CD4-positive, CD25-positive, alpha-beta regulatory T cell (primary cell): ENCODE data around the gene ARMC5. TPM values are rescaled to one million over a fixed set of nuclear protein-coding genes. Genes with fewer than 3 reads are reported as not detected.
A peak's percentile ranks its signal among the peaks of the same experiment; 100 is the strongest.
"Not testable (repeated sequence)": the region's sequence is repeated elsewhere in the genome, so short reads cannot be mapped to it uniquely, and the experiment has no call there.

ENCODE experiments used
- ATAC-seq, 2 donors: fragments of 150-1000 bp; cut with Tn5 transposase; one replicate each; pipeline ENCODE4 v1.10.0; 2021; ENCODE audit warnings: low read depth in 2 of 2, moderate number of reproducible peaks in 2 of 2, moderate library complexity in 1 of 2
- DNase-seq, 3 donors: peaks; one replicate each; pipeline versions ENCODE4 v3.0.0 to v3.0.0-alpha.2; 2012 to 2022; ENCODE audit warnings: mixed read lengths in 1 of 3
- H3K27ac ChIP-seq: one replicate; pipeline ENCODE4 v1.7.0; 2013; ENCODE audit warnings: mild to moderate bottlenecking, low read length; ENCODE audit not compliant: insufficient read depth, poor library complexity, severe bottlenecking
- H3K27me3 ChIP-seq: one replicate; pipeline ENCODE4 v1.7.0; 2013; ENCODE audit warnings: low read length; ENCODE audit not compliant: control insufficient read depth, insufficient read depth
- H3K36me3 ChIP-seq: one replicate; pipeline ENCODE4 v1.7.0; 2013; ENCODE audit warnings: mild to moderate bottlenecking, low read length, moderate library complexity; ENCODE audit not compliant: control insufficient read depth, insufficient read depth
- H3K4me1 ChIP-seq: 2 replicates; pipeline ENCODE4 v1.7.0; 2013; ENCODE audit warnings: mild to moderate bottlenecking, low read length; ENCODE audit not compliant: insufficient read depth, control insufficient read depth, poor library complexity, severe bottlenecking
- H3K4me3 ChIP-seq: one replicate; pipeline ENCODE4 v1.7.0; 2013; ENCODE audit warnings: low read depth, mild to moderate bottlenecking, low read length, moderate library complexity
- H3K9me3 ChIP-seq, 2 experiments: 1 replicate in 1 of 2; 2 replicates in 1 of 2; pipeline ENCODE4 v1.7.0; 2013; ENCODE audit warnings: low read length in 2 of 2, mild to moderate bottlenecking in 1 of 2, moderate library complexity in 1 of 2; ENCODE audit not compliant: control insufficient read depth in 2 of 2
- H3K27ac Mint-ChIP-seq, 3 donors: one replicate each; pipeline ENCODE4 v1.8.0; 2020 to 2022; ENCODE audit warnings: mild to moderate bottlenecking in 3 of 3, mixed read lengths in 3 of 3, moderate library complexity in 2 of 3
- H3K27me3 Mint-ChIP-seq: one replicate; pipeline ENCODE4 v1.8.0; 2022; ENCODE audit warnings: mild to moderate bottlenecking, mixed read lengths
- H3K36me3 Mint-ChIP-seq: one replicate; pipeline ENCODE4 v1.8.0; 2020; ENCODE audit warnings: mixed read lengths
- H3K4me1 Mint-ChIP-seq, 4 donors: one replicate each; pipeline ENCODE4 v1.8.0; 2020 to 2022; ENCODE audit warnings: mixed read lengths in 4 of 4, mild to moderate bottlenecking in 1 of 4
- H3K4me3 Mint-ChIP-seq, 4 donors: one replicate each; pipeline ENCODE4 v1.8.0; 2020 to 2022; ENCODE audit warnings: mild to moderate bottlenecking in 4 of 4, mixed read lengths in 4 of 4, moderate library complexity in 3 of 4
- H3K9me3 Mint-ChIP-seq, 7 donors: one replicate each; pipeline ENCODE4 v1.8.0; 2020 to 2022; ENCODE audit warnings: mixed read lengths in 7 of 7, mild to moderate bottlenecking in 3 of 7, moderate library complexity in 2 of 7
- polyA plus RNA-seq, 4 donors: library from polyadenylated mRNA; unstranded; fragments of 300-500 nt; fragmentation: Illumina TruSeq; gene quantifications; one replicate each; pipeline ENCODE4 v1.2.3, GENCODE V29; 2021
- total RNA-seq: library from RNA; stranded (reverse); gene quantifications from one replicate; pipeline ENCODE4 v1.2.3, GENCODE V29; 2022

The ARMC5 gene
- total and polyA plus RNA-seq, 5 donors from 2014 or later: 4.0 to 11.4 (median 5.8) TPM

DNA sequence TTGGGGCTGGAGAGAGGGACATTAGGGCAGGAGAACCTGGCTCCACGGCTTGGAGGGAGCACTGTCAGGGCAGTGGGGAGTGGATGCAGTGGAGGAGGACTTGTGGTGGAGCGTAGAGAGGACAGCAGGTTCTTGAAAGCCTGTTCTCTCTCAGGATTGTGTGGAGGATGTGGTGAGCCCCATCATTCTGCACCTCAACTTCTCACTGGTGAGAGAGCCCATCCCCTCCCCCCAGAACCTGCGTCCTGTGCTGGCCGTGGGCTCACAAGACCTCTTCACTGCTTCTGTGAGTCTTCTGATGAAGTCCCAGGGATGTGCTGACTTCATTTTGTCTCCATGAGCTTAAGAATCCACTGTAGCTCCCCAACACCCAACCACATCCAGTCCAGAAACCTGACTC lies 44.6 kb upstream of the ARMC5 start:
- Histone ChIP-seq H3K27me3 (no peaks in the 10 kb centered on the region), H3K36me3 (no peaks in the 10 kb centered on the region), H3K27ac (no peak overlapping the region), H3K4me3 (no peak overlapping the region), H3K4me1 (no peaks in the 10 kb centered on the region), H3K9me3 (no peaks in the 10 kb centered on the region)
- Mint-ChIP-seq H3K9me3 (peaks cover 0 to 3% (median 0%) of the 10 kb centered on the region in 7 donors), H3K4me3 (no peak overlapping the region), H3K27me3 (peaks cover 5% of the 10 kb centered on the region), H3K36me3 (no peaks in the 10 kb centered on the region), H3K27ac (no peak overlapping the region), H3K4me1 (no peaks in the 10 kb centered on the region)
- ATAC-seq (no peak), DNase-seq (peak in 1 of 3 donors; percentile 26)

GRCh38 chr16:31416371-31416770 lies 42.9 kb upstream of the ARMC5 start:
- H3K36me3 Mint-ChIP-seq: no peaks in the 10 kb centered on the region
- peaks cover 0 to 3% (median 0%) of the 10 kb centered on the region in 7 donors for H3K9me3 Mint-ChIP-seq
- no peak overlapping the region for H3K27ac ChIP-seq
- H3K36me3 ChIP-seq: no peaks in the 10 kb centered on the region
- no peaks in the 10 kb centered on the region for H3K9me3 ChIP-seq
- no peaks in the 10 kb centered on the region for H3K4me1 ChIP-seq
- no peak overlapping the region for H3K4me3 ChIP-seq
- no peaks in the 10 kb centered on the region for H3K27me3 ChIP-seq
- H3K4me3 Mint-ChIP-seq: no peak overlapping the region
- H3K27me3 Mint-ChIP-seq: peaks cover 5% of the 10 kb centered on the region
- H3K4me1 Mint-ChIP-seq: peaks cover 0 to 2% (median 0%) of the 10 kb centered on the region in 4 donors
- ATAC-seq: no peak
- no peak overlapping the region for H3K27ac Mint-ChIP-seq
- DNase-seq: no peak

GRCh38 chr16:31417036-31417435 lies 42.3 kb upstream of the ARMC5 start:
- not testable (repeated sequence) for H3K36me3 ChIP-seq, H3K36me3 Mint-ChIP-seq, H3K4me1 Mint-ChIP-seq, H3K4me3 ChIP-seq, H3K9me3 Mint-ChIP-seq, H3K27me3 ChIP-seq, H3K27me3 Mint-ChIP-seq, H3K27ac ChIP-seq, DNase-seq, H3K4me1 ChIP-seq, H3K9me3 ChIP-seq, H3K27ac Mint-ChIP-seq, ATAC-seq, H3K4me3 Mint-ChIP-seq

GRCh38 chr16:31417916-31418315 lies 41.4 kb upstream of the ARMC5 start:
- no peak overlapping the region for H3K4me3 ChIP-seq
- DNase-seq (no peak), ATAC-seq (no peak)
- no peak overlapping the region for H3K27ac ChIP-seq
- no peaks in the 10 kb centered on the region for H3K9me3 ChIP-seq
- Mint-ChIP-seq H3K9me3 (peaks cover 0 to 3% (median 0%) of the 10 kb centered on the region in 7 donors), H3K27ac (no peak overlapping the region), H3K4me1 (peaks cover 0 to 7% (median 2%) of the 10 kb centered on the region in 4 donors), H3K4me3 (no peak overlapping the region), H3K36me3 (no peaks in the 10 kb centered on the region), H3K27me3 (peaks cover 5% of the 10 kb centered on the region)
- H3K36me3 ChIP-seq: no peaks in the 10 kb centered on the region
- H3K4me1 ChIP-seq: no peaks in the 10 kb centered on the region
- no peaks in the 10 kb centered on the region for H3K27me3 ChIP-seq

- Mint-ChIP-seq H3K27ac (peak overlapping the region in 1 of 3 donors; percentile 45), H3K36me3 (no peaks in the 10 kb centered on the region), H3K4me1 (peaks cover 0 to 7% (median 2%) of the 10 kb centered on the region in 4 donors), H3K9me3 (peaks cover 0 to 3% (median 0%) of the 10 kb centered on the region in 7 donors), H3K4me3 (no peak overlapping the region), H3K27me3 (no peaks in the 10 kb centered on the region)
- ATAC-seq (no peak), DNase-seq (peak in 1 of 3 donors; percentile 19)
- Histone ChIP-seq H3K27me3 (no peaks in the 10 kb centered on the region), H3K4me1 (no peaks in the 10 kb centered on the region), H3K27ac (no peak overlapping the region), H3K9me3 (no peaks in the 10 kb centered on the region), H3K4me3 (no peak overlapping the region), H3K36me3 (no peaks in the 10 kb centered on the region)
Observed at GRCh38 chr16:31420037-31420436, 39.3 kb upstream of the ARMC5 start.

DNA sequence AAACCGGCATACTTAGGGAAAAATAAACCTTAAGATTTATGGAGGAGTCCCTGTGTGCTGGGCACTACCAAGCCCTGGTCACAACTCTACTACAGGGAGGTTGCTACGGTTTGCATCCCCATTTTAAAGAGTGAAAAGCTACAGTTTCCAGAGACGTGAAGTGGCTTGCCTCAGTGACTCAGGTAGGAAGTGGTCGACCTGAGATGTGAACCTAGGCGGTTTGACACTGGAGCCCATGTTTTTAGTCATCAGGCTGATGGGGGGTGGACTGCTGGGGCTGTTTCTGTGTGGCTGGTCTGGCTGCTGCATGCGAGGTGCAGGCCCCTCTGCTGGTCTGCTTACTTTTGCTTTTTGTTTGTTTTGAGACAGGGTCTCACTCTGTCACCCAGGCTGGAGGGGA lies 37.7 kb upstream of the ARMC5 start:
- peaks cover 0 to 3% (median 0%) of the 10 kb centered on the region in 7 donors for H3K9me3 Mint-ChIP-seq
- no peak overlapping the region for H3K4me3 Mint-ChIP-seq
- Histone ChIP-seq H3K4me1 (no peaks in the 10 kb centered on the region), H3K27me3 (no peaks in the 10 kb centered on the region), H3K27ac (no peak overlapping the region), H3K4me3 (no peak overlapping the region), H3K36me3 (no peaks in the 10 kb centered on the region), H3K9me3 (no peaks in the 10 kb centered on the region)
- no peaks in the 10 kb centered on the region for H3K36me3 Mint-ChIP-seq
- no peak overlapping the region for H3K27ac Mint-ChIP-seq
- ATAC-seq (peak in 1 of 2 donors; percentile 55), DNase-seq (peak in 1 of 3 donors; percentile 68)
- H3K4me1 Mint-ChIP-seq: peaks cover 0 to 7% (median 2%) of the 10 kb centered on the region in 4 donors
- no peaks in the 10 kb centered on the region for H3K27me3 Mint-ChIP-seq

GRCh38 chr16:31423241-31423640 lies 36.1 kb upstream of the ARMC5 start:
- Histone ChIP-seq H3K9me3 (no peaks in the 10 kb centered on the region), H3K36me3 (no peaks in the 10 kb centered on the region), H3K27ac (no peak overlapping the region), H3K4me3 (no peak overlapping the region), H3K4me1 (no peaks in the 10 kb centered on the region), H3K27me3 (no peaks in the 10 kb centered on the region)
- Mint-ChIP-seq H3K9me3 (peaks cover 0 to 2% (median 0%) of the 10 kb centered on the region in 7 donors), H3K4me1 (peaks cover 0 to 9% (median 2%) of the 10 kb centered on the region in 4 donors), H3K36me3 (no peaks in the 10 kb centered on the region), H3K4me3 (no peak overlapping the region), H3K27ac (peak overlapping the region in 1 of 3 donors; percentile 32), H3K27me3 (peaks cover 1% of the 10 kb centered on the region)
- no peak for ATAC-seq
- no peak for DNase-seq

- H3K4me3 Mint-ChIP-seq: no peak overlapping the region
- H3K9me3 Mint-ChIP-seq: peaks cover 0 to 2% (median 0%) of the 10 kb centered on the region in 7 donors
- DNase-seq (no peak), ATAC-seq (no peak)
- H3K27me3 ChIP-seq: no peaks in the 10 kb centered on the region
- H3K9me3 ChIP-seq: no peaks in the 10 kb centered on the region
- H3K4me1 ChIP-seq: no peaks in the 10 kb centered on the region
- no peaks in the 10 kb centered on the region for H3K36me3 ChIP-seq
- H3K36me3 Mint-ChIP-seq: no peaks in the 10 kb centered on the region
- H3K4me3 ChIP-seq: no peak overlapping the region
- no peak overlapping the region for H3K27ac ChIP-seq
- H3K27ac Mint-ChIP-seq: peak overlapping the region in 1 of 3 donors; percentile 26
- peaks cover 5% of the 10 kb centered on the region for H3K27me3 Mint-ChIP-seq
- peaks cover 0 to 9% (median 3%) of the 10 kb centered on the region in 4 donors for H3K4me1 Mint-ChIP-seq
Observed at GRCh38 chr16:31423801-31424200, 35.5 kb upstream of the ARMC5 start.
